Stomach (tissue), 9 donors: ENCODE measurements around the gene SNX18. TPM values are rescaled to one million over a fixed set of nuclear protein-coding genes. Genes with fewer than 3 reads are reported as not detected.

Experiments
- DNase-seq, 2 donors: peaks; one replicate each; pipeline versions ENCODE4 v3.0.0 to v3.0.0-alpha.2; 2013 to 2019
- H3K27ac ChIP-seq, 5 donors: fragments of 200-600 bp in 4 of 5; sonication (generic) in 4 of 5; one replicate each; pipeline ENCODE4 v1.5.1; 2013 to 2019; ENCODE audit warnings: mild to moderate bottlenecking in 1 of 5, moderate library complexity in 1 of 5
- H3K27me3 ChIP-seq, 3 donors: fragments of 200-600 bp; sonication (generic); one replicate each; pipeline ENCODE4 v1.5.1; 2017 to 2019; ENCODE audit warnings: mixed run types in 1 of 3
- H3K36me3 ChIP-seq, 4 donors: fragments of 200-600 bp; sonication (generic); 1 replicate in 3 of 4; 2 replicates in 1 of 4; pipeline ENCODE4 v1.5.1; 2016 to 2019
- H3K4me1 ChIP-seq, 4 donors: fragments of 200-600 bp; sonication (generic); one replicate each; pipeline ENCODE4 v1.5.1; 2016 to 2019
- H3K4me3 ChIP-seq, 4 donors: fragments of 200-600 bp; sonication (generic) in 3 of 4; one replicate each; pipeline ENCODE4 v1.5.1; 2016 to 2019; ENCODE audit warnings: mild to moderate bottlenecking in 1 of 4
- H3K9me3 ChIP-seq, 4 donors: fragments of 200-600 bp; sonication (generic); one replicate each; pipeline ENCODE4 v1.5.1; 2016 to 2019
- CTCF ChIP-seq, 7 experiments: fragments of 450-650 bp in 4 of 7; fragments of 200-600 bp in 3 of 7; sonication (generic) in 3 of 7; IDR thresholded peaks; one replicate each; pipeline ENCODE4 v1.5.1; 2016 to 2019; ENCODE audit warnings: antibody characterized with exemption in 7 of 7, control low read depth in 2 of 7, mild to moderate bottlenecking in 1 of 7
- EP300 ChIP-seq: sonication (generic); formaldehyde crosslinking; IDR thresholded peaks from one replicate; pipeline ENCODE4 v1.6.1; 2017; ENCODE audit warnings: antibody characterized with exemption
- POLR2A ChIP-seq, 4 donors: fragments of 450-650 bp; IDR thresholded peaks; one replicate each; pipeline ENCODE4 v1.6.1; 2016; ENCODE audit warnings: antibody characterized with exemption in 4 of 4, control low read depth in 2 of 4, mild to moderate bottlenecking in 1 of 4, moderate library complexity in 1 of 4
- POLR2AphosphoS5 ChIP-seq, 3 donors: sonication (generic); formaldehyde crosslinking; IDR thresholded peaks; one replicate each; pipeline ENCODE4 v1.6.1; 2016; ENCODE audit warnings: antibody characterized with exemption in 3 of 3
- WGBS, 5 donors: extraction: QIAGEN DNeasy Blood & Tissue Kit in 3 of 5; methylation state at CpG; one replicate each; pipeline versions ENCODE4 v1.1.5 to v1.1.7; 2013 to 2018; 5-methylcytosine and 5-hydroxymethylcytosine counted together
- intact Hi-C: fragments of 100-400 bp; cut with DNase I; formaldehyde crosslinking; loops from one replicate; pipeline ENCODE4 v1.15.1; 2023; ENCODE audit warnings: low total_unique reads
- polyA plus RNA-seq, 3 donors: library from polyadenylated mRNA; stranded (reverse); fragments of 200-250 nt; gene quantifications; one replicate each; pipeline ENCODE4 v1.2.3, GENCODE V29; 2013
- total RNA-seq, 5 donors: library from RNA; depleted of rRNA; stranded (reverse); fragments of >200 nt; gene quantifications; one replicate each; pipeline versions ENCODE4 v1.1.0 to v1.2.3, GENCODE V29; 2014 to 2016
- donor health status: healthy with polysubstance abuse.
- donor health status: Bipolar disorder and iron deficiency.
- donor health status: healthy.

The SNX18 gene
- total and polyA plus RNA-seq, 8 donors, result 4.4 to 77.9 (median 31.6) TPM

- Histone ChIP-seq H3K4me1 (peaks cover 0 to 7% (median 0%) of the 10 kb centered on the region in 4 donors), H3K9me3 (no peaks in the 10 kb centered on the region), H3K27me3 (no peaks in the 10 kb centered on the region), H3K4me3 (no peak overlapping the region), H3K36me3 (no peaks in the 10 kb centered on the region), H3K27ac (no peak overlapping the region)
- no peak for DNase-seq
- intact Hi-C loops, result no loop called here
- TF ChIP-seq CTCF (IDR thresholded peaks at IDR 0.05), result no peak
- no peak for TF ChIP-seq EP300
- no peak for TF ChIP-seq POLR2A (IDR thresholded peaks at IDR 0.05)
- no peak for TF ChIP-seq POLR2AphosphoS5 (IDR thresholded peaks at IDR 0.05)
Measured at GRCh38 chr5:54561651-54562050, 44.1 kb downstream of the SNX18 start.

GRCh38 chr5:54563083-54563761 is 45.7 kb downstream of the SNX18 start:
- intact Hi-C loops, result no loop called here
- Histone ChIP-seq H3K9me3 (no peaks in the 10 kb centered on the region), H3K27ac (no peak overlapping the region), H3K4me3 (no peak overlapping the region), H3K4me1 (no peaks in the 10 kb centered on the region), H3K27me3 (no peaks in the 10 kb centered on the region), H3K36me3 (no peaks in the 10 kb centered on the region)
- no peak for TF ChIP-seq POLR2AphosphoS5 (IDR thresholded peaks at IDR 0.05)
- TF ChIP-seq CTCF (IDR thresholded peaks at IDR 0.05), result no peak
- TF ChIP-seq POLR2A (IDR thresholded peaks at IDR 0.05), result no peak
- no peak for TF ChIP-seq EP300
- 78 to 93% (median 89%) methylated on average over 1 of the region's 1 CpG for WGBS, 5 donors
- no peak for DNase-seq

- H3K4me3 ChIP-seq, result no peak overlapping the region
- TF ChIP-seq POLR2AphosphoS5 (IDR thresholded peaks at IDR 0.05), result no peak
- no peak for TF ChIP-seq POLR2A (IDR thresholded peaks at IDR 0.05)
- TF ChIP-seq EP300, result no peak
- no peak for TF ChIP-seq CTCF (IDR thresholded peaks at IDR 0.05)
- H3K27ac ChIP-seq, result no peak overlapping the region
- H3K27me3 ChIP-seq, result no peaks in the 10 kb centered on the region
- no peaks in the 10 kb centered on the region for H3K36me3 ChIP-seq
- peaks cover 0 to 17% (median 10%) of the 10 kb centered on the region in 4 donors for H3K4me1 ChIP-seq
- intact Hi-C loops, result no loop called here
- no peak for DNase-seq
- 67 to 86% (median 76%) methylated on average over 2 of the region's 2 CpGs for WGBS, 5 donors
- no peaks in the 10 kb centered on the region for H3K9me3 ChIP-seq
Measured at GRCh38 chr5:54567996-54568395, 50.4 kb downstream of the SNX18 start.

- Histone ChIP-seq H3K4me1 (peaks cover 0 to 22% (median 10%) of the 10 kb centered on the region in 4 donors), H3K9me3 (no peaks in the 10 kb centered on the region), H3K4me3 (no peak overlapping the region), H3K27ac (peak overlapping the region in 2 of 5 donors; percentile 15 to 39), H3K27me3 (no peaks in the 10 kb centered on the region), H3K36me3 (no peaks in the 10 kb centered on the region)
- peak in 1 of 2 donors; percentile 58 for DNase-seq
- TF ChIP-seq EP300 (no peak), POLR2A (IDR thresholded peaks at IDR 0.05) (no peak), POLR2AphosphoS5 (IDR thresholded peaks at IDR 0.05) (no peak), CTCF (IDR thresholded peaks at IDR 0.05) (no peak)
- intact Hi-C loops, result no loop called here
- 29 to 42% (median 34%) methylated on average over 5 of the region's 5 CpGs for WGBS, 5 donors
Measured at GRCh38 chr5:54570916-54571315, 53.4 kb downstream of the SNX18 start.
